A673 (cell line): ENCODE measurements around the gene NCEH1.

Source experiments
- CTCF ChIP-seq: fragments of 300-800, 200-600 bp; sonication (generic); conservative IDR thresholded peaks from 2 replicates; pipeline ENCODE4 v1.5.1; 2017; ENCODE audit warnings: low read depth, mild to moderate bottlenecking, antibody characterized with exemption, low read length, moderate library complexity, mixed read lengths
- EZH2 ChIP-seq: fragments of 200-600 bp; sonication (generic); IDR thresholded peaks from 2 replicates; pipeline ENCODE4 v1.6.1; 2017; ENCODE audit warnings: borderline replicate concordance, low read depth, mild to moderate bottlenecking, mixed read lengths, antibody characterized with exemption, low read length; ENCODE audit not compliant: poor library complexity, severe bottlenecking

- TF ChIP-seq CTCF (no peak), EZH2 (no peak)
Measured at GRCh38 chr3:172644258-172644657, 66.6 kb downstream of the NCEH1 start.
